ENCODE data around the gene FBLN7. TPM values are rescaled to one million over a fixed set of nuclear protein-coding genes. Genes with fewer than 3 reads are reported as not detected.

Gene FBLN7
- total and polyA plus RNA-seq, 4 donors = 0.77 to 7.0 (median 1.9) TPM

DNA sequence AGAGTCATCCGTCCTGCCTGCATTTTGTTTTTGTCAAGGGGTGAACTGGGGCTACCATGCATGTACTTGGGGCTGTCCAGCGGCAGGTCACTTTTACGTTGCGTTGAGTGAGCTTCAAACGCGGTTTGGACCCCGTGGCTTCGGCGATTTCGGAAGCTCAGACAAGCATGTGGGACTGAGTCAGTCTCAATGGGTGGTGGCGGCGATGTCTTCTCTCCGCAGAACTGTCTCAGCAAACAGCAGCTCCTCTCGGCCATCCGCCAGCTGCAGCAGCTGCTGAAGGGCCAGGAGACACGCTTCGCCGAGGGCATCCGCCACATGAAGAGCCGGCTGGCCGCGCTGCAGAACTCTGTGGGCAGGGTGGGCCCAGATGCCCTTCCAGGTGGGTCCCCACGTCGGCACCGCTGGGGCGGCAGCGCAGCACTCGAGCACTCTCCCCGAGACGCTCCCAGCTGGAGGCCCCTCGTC, 21.3 kb downstream of the FBLN7 start:
- 97 to 98% methylated on average over 31 of the region's 31 CpGs for WGBS, 2 donors
- TF ChIP-seq, protein P1, sequence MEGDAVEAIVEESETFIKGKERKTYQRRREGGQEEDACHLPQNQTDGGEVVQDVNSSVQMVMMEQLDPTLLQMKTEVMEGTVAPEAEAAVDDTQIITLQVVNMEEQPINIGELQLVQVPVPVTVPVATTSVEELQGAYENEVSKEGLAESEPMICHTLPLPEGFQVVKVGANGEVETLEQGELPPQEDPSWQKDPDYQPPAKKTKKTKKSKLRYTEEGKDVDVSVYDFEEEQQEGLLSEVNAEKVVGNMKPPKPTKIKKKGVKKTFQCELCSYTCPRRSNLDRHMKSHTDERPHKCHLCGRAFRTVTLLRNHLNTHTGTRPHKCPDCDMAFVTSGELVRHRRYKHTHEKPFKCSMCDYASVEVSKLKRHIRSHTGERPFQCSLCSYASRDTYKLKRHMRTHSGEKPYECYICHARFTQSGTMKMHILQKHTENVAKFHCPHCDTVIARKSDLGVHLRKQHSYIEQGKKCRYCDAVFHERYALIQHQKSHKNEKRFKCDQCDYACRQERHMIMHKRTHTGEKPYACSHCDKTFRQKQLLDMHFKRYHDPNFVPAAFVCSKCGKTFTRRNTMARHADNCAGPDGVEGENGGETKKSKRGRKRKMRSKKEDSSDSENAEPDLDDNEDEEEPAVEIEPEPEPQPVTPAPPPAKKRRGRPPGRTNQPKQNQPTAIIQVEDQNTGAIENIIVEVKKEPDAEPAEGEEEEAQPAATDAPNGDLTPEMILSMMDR (IDR thresholded peaks at IDR 0.05; ENCODE audit: control extremely low read depth, extremely low read depth) = no peak
- peaks cover 0 to 5% (median 0%) of the 10 kb centered on the region in 5 donors for H3K4me1 ChIP-seq (ENCODE audit: control insufficient read depth in 5 of 5, insufficient read depth in 5 of 5, low read length in 5 of 5)
- no peak overlapping the region for H3K9ac ChIP-seq (ENCODE audit: insufficient read depth in 1 of 2, low read length in 2 of 2)
- no peaks in the 10 kb centered on the region for H3K36me3 ChIP-seq (ENCODE audit: control insufficient read depth in 4 of 4, insufficient read depth in 4 of 4, low read length in 4 of 4)
- no peaks in the 10 kb centered on the region for H3K27me3 ChIP-seq (ENCODE audit: control insufficient read depth in 3 of 3, insufficient read depth in 3 of 3, low read length in 2 of 3)
- DNase-seq = no peak
- H3K4me3 ChIP-seq = no peak overlapping the region
- no peak for ATAC-seq (ENCODE audit: insufficient read depth, low FRiP score)
- no peaks in the 10 kb centered on the region for H3K9me3 ChIP-seq (ENCODE audit: control insufficient read depth in 4 of 4, insufficient read depth in 3 of 4, low read length in 3 of 4)
- H3K27ac ChIP-seq (ENCODE audit: low read depth in 1 of 2, low read length in 1 of 2) = no peak overlapping the region

DNA sequence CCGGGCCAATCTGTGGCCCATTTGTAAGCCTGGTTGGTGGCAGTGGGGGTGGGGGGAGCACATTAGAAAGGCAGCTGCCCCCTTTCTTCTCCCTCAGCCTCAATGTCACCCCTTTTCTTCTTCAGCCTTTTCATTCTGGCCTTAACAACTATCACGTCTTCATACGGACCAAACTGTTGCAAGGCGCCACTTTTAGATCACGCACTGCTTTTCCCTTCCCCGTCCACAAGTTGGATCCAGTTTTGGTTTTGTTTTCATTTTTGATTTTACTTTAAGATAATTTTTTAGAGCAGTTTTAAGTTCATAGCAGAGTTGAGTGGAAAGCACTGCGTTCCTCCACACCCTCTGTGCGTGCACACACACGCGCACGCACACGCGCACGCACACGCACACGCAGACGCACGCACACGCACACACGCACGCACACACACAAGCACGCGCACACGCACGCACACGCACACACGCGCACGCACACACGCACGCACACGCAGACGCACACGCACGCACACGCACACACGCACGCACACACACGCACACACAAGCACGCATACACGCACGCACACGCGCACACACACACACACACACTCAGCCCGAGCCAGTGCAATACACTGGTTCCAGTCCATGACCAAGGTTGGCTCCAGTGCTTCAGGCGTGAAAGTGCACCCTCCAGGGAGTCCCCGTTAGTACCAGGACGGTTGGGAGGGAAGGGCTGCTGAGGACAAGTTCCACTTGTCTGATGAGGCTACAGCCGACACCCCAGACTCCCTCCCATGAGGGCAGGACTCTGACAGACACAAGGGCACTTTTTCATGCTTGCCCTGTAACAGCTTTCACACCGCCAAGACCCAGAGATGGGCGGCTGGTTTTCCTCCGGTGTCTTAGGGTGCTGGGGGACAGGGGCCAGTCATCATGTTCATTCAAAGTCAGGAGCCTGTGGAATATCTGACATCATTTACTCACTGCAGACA, 22.4 kb downstream of the FBLN7 start:
- TF ChIP-seq, protein P1 (IDR thresholded peaks at IDR 0.05; ENCODE audit: control extremely low read depth, extremely low read depth) = no peak
- ATAC-seq (ENCODE audit: insufficient read depth, low FRiP score) (no peak), DNase-seq (no peak)
- Histone ChIP-seq H3K36me3 (ENCODE audit: control insufficient read depth in 4 of 4, insufficient read depth in 4 of 4, low read length in 4 of 4) (no peaks in the 10 kb centered on the region), H3K9me3 (ENCODE audit: control insufficient read depth in 4 of 4, insufficient read depth in 3 of 4, low read length in 3 of 4) (no peaks in the 10 kb centered on the region), H3K9ac (ENCODE audit: insufficient read depth in 1 of 2, low read length in 2 of 2) (no peak overlapping the region), H3K4me1 (ENCODE audit: control insufficient read depth in 5 of 5, insufficient read depth in 5 of 5, low read length in 5 of 5) (peaks cover 0 to 1% (median 0%) of the 10 kb centered on the region in 5 donors), H3K27me3 (ENCODE audit: control insufficient read depth in 3 of 3, insufficient read depth in 3 of 3, low read length in 2 of 3) (no peaks in the 10 kb centered on the region), H3K27ac (ENCODE audit: low read depth in 1 of 2, low read length in 1 of 2) (no peak overlapping the region), H3K4me3 (no peak overlapping the region)
- 83 to 95% methylated on average over 45 to 49 of the region's 52 CpGs for WGBS, 2 donors

DNA sequence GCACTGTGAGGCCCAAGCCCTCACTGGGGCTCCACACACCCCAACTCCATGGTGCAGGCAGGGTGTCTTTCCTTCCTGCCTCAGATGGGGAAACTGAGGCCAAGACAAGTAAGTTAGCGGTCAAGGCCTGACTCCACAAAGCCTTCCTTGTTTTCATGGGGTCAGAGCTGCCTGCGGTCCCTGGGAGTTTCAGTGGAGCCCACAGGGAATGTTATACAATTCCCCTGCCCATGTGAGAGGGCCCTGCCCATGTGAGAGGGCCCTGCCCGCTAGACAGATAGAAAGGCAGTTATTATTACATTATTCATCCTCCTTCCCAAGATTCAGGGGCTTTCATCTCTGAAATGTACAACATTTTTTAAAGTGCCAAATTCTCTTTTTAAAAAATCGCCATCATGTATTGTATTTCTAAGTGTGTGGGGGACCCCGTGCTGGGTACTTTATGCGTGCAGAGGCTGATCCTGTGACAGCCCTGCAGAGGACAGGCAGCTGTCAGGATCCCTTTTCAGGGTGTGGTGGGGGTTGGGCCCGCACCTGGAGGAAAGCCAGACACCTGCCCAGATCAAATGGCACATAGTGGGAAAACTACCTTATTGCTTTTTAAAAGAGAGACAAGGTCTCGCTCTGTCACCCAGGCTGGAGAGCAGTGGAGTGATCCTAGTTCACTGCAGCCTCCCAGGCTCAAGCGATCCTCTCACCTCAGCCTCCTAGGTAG, 23.4 kb downstream of the FBLN7 start:
- Histone ChIP-seq H3K9me3 (ENCODE audit: control insufficient read depth in 4 of 4, insufficient read depth in 3 of 4, low read length in 3 of 4) (no peaks in the 10 kb centered on the region), H3K27ac (ENCODE audit: low read depth in 1 of 2, low read length in 1 of 2) (no peak overlapping the region), H3K9ac (ENCODE audit: insufficient read depth in 1 of 2, low read length in 2 of 2) (no peak overlapping the region), H3K27me3 (ENCODE audit: control insufficient read depth in 3 of 3, insufficient read depth in 3 of 3, low read length in 2 of 3) (no peaks in the 10 kb centered on the region), H3K4me1 (ENCODE audit: control insufficient read depth in 5 of 5, insufficient read depth in 5 of 5, low read length in 5 of 5) (no peaks in the 10 kb centered on the region), H3K36me3 (ENCODE audit: control insufficient read depth in 4 of 4, insufficient read depth in 4 of 4, low read length in 4 of 4) (no peaks in the 10 kb centered on the region), H3K4me3 (no peak overlapping the region)
- TF ChIP-seq, protein P1 (IDR thresholded peaks at IDR 0.05; ENCODE audit: control extremely low read depth, extremely low read depth) = no peak
- 97 to 98% methylated on average over 9 of the region's 9 CpGs for WGBS, 2 donors
- DNase-seq (no peak), ATAC-seq (ENCODE audit: insufficient read depth, low FRiP score) (no peak)
